G401 (cell line): ENCODE results near the gene ABAT. TPM values are rescaled to one million over a fixed set of nuclear protein-coding genes. Genes with fewer than 3 reads are reported as not detected.
A peak's percentile ranks its signal among the peaks of the same experiment; 100 is the strongest.

ENCODE experiments used
- DNase-seq: peaks from one replicate; pipeline ENCODE4 v3.0.0-alpha.2; 2015; ENCODE audit warnings: low spot score
- in situ Hi-C: cut with HindIII; loops from 2 replicates; pipeline ENCODE4 v1.10.0; 2016; ENCODE audit warnings: low sequenced_read_pairs, mixed read lengths
- total RNA-seq: library from RNA; depleted of rRNA; stranded (reverse); fragments of >200 nt; shearing (Covaris generic); gene quantifications from 2 replicates; pipeline ENCODE4 v1.2.3, GENCODE V29; 2014; rRNA removed

Gene ABAT
- total RNA-seq, result 7.2 and 8.0 TPM in 2 replicates

GRCh38 chr16:8674413-8675022, at the start of gene ABAT:
Gene ABAT, plus strand, starts transcription at chr16:8674617. Its CDS starts 61,123 bp downstream, at chr16:8735740.
- in situ Hi-C loops, result no loop called here
- peak; percentile 90 for DNase-seq

- no peak for DNase-seq
- in situ Hi-C loops, result no loop called here
These were observed 48.8 kb upstream of the ABAT start for GRCh38 chr16:8625491-8626087.

- no peak for DNase-seq
- in situ Hi-C loops, result no loop called here
These were observed 47.5 kb upstream of the ABAT start for GRCh38 chr16:8626946-8627345.

GRCh38 chr16:8627456-8627855, 47.0 kb upstream of the ABAT start:
- no peak for DNase-seq
- in situ Hi-C loops, result no loop called here

- no peak for DNase-seq
- in situ Hi-C loops, result no loop called here
These were observed 45.3 kb upstream of the ABAT start for GRCh38 chr16:8628981-8629725.

- in situ Hi-C loops, result no loop called here
- no peak for DNase-seq
These were observed 44.0 kb upstream of the ABAT start for GRCh38 chr16:8630255-8630953.

- DNase-seq, result no peak
- in situ Hi-C loops, result no loop called here
These were observed 43.0 kb upstream of the ABAT start for GRCh38 chr16:8631373-8631772.

- in situ Hi-C loops, result no loop called here
- DNase-seq, result no peak
These were observed 42.5 kb upstream of the ABAT start for GRCh38 chr16:8631818-8632465.

- in situ Hi-C loops, result no loop called here
- DNase-seq, result no peak
These were observed 41.7 kb upstream of the ABAT start for GRCh38 chr16:8632675-8633182.

- in situ Hi-C loops, result loop anchor here (5.0 kb wide), 1 partner anchor 68 kb away; no protein-coding TSS in a partner anchor
- DNase-seq, result no peak
These were observed 39.3 kb upstream of the ABAT start for GRCh38 chr16:8634991-8635736.

GRCh38 chr16:8639694-8640093, 34.7 kb upstream of the ABAT start:
- no peak for DNase-seq
- in situ Hi-C loops, result loop anchor here (5.0 kb wide), 1 partner anchor 72 kb away; no protein-coding TSS in a partner anchor

GRCh38 chr16:8641671-8642070, 32.7 kb upstream of the ABAT start:
- peak; percentile 46 for DNase-seq
- in situ Hi-C loops, result no loop called here

- in situ Hi-C loops, result no loop called here
- DNase-seq, result no peak
These were observed 32.3 kb upstream of the ABAT start for GRCh38 chr16:8642146-8642545.

- DNase-seq, result no peak
- in situ Hi-C loops, result no loop called here
These were observed 29.9 kb upstream of the ABAT start for GRCh38 chr16:8644211-8645140.

GRCh38 chr16:8645141-8645521, 29.3 kb upstream of the ABAT start:
- no peak for DNase-seq
- in situ Hi-C loops, result no loop called here

- in situ Hi-C loops, result no loop called here
- DNase-seq, result no peak
These were observed 28.6 kb upstream of the ABAT start for GRCh38 chr16:8645831-8646230.

GRCh38 chr16:8646326-8647053, 27.9 kb upstream of the ABAT start:
- in situ Hi-C loops, result no loop called here
- no peak for DNase-seq
